Smooth muscle cell of trachea (primary cell): ENCODE results near the gene SPATA6. TPM values are rescaled to one million over a fixed set of nuclear protein-coding genes. Genes with fewer than 3 reads are reported as not detected.

Experiments
- total RNA-seq: library from RNA; depleted of rRNA; stranded (reverse); fragments of >200 nt; gene quantifications from 2 replicates; pipeline ENCODE4 v1.2.1, GENCODE V29; 2014

The SPATA6 gene
- 5.8 and 8.9 TPM in 2 replicates for total RNA-seq

GRCh38 chr1:48471691-48472576 is at the start of gene SPATA6:
TSS of gene SPATA6 (minus strand) at chr1:48472204. CDS start at chr1:48472008, 196 bp downstream.

Other genes with a start within 250 kb of the SPATA6 start
- not detected in 2 replicates for gene SLC5A9, start 249.5 kb downstream of the SPATA6 start, total RNA-seq